ENCODE data around the gene REXO1. TPM values are rescaled to one million over a fixed set of nuclear protein-coding genes. Genes with fewer than 3 reads are reported as not detected.

Gene REXO1
- total and polyA plus RNA-seq, 2 of the 13 experiments (the other 11 are each of a cell fraction or from before 2014, with no cell fraction given), result 5.0 to 11.2 TPM

DNA sequence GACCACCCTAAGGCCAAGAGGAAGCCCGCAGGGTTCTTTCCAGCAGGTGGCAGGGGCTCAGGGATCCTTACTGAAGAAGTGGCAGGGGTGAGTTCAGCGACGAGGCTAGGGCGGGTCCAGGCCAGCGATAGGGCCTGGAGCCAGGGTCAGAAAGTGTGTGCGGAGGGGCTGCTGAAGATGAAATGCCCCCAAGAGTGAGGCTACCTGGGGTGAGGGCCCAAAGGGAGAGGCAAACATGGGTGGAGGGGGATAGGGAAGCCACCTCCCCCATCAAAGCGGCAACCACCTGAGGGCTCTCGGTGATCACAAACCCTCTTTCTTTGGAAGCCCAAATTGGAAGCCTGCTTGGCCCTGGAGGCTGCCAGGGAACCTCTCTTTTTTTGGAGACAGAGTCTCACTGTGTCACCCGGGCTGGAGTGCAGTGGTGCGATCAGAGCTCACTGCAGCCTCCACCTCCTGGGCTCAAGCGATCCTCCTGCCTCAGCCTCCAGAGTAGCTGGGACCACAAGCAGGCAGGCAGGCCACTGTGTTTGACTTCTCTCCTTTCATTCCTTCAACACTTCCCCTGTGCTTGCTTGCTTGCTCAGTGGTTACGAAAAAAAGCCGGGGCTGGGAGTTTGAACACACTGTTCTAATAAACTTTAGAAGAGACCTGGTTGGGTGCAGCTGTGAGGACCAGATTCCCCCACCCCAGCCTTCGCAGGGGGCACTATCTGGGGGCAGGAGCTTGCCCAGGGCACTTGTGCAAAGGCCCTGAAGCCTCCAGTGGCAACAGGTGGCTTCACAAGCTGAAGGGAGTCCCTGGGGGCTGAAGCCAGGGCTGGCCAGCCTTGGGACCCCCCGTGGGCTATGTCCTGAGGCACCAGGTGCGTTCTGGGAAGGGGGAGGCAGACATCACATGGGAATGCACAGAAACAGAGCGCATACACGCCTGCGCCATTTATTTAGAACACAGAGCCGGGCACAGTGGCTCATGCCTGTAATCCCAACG, 34.8 kb downstream of the REXO1 start (continued):
- TF ChIP-seq, protein P1, sequence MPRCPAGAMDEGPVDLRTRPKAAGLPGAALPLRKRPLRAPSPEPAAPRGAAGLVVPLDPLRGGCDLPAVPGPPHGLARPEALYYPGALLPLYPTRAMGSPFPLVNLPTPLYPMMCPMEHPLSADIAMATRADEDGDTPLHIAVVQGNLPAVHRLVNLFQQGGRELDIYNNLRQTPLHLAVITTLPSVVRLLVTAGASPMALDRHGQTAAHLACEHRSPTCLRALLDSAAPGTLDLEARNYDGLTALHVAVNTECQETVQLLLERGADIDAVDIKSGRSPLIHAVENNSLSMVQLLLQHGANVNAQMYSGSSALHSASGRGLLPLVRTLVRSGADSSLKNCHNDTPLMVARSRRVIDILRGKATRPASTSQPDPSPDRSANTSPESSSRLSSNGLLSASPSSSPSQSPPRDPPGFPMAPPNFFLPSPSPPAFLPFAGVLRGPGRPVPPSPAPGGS (CRISPR knock-in tag; IDR thresholded peaks at IDR 0.05), result peak; percentile 20; the same call in 1 of the 2 replicates
- TF ChIP-seq, protein P2, sequence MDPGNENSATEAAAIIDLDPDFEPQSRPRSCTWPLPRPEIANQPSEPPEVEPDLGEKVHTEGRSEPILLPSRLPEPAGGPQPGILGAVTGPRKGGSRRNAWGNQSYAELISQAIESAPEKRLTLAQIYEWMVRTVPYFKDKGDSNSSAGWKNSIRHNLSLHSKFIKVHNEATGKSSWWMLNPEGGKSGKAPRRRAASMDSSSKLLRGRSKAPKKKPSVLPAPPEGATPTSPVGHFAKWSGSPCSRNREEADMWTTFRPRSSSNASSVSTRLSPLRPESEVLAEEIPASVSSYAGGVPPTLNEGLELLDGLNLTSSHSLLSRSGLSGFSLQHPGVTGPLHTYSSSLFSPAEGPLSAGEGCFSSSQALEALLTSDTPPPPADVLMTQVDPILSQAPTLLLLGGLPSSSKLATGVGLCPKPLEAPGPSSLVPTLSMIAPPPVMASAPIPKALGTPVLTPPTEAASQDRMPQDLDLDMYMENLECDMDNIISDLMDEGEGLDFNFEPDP (CRISPR knock-in tag; conservative IDR thresholded peaks at IDR 0.05), result 0 out of 2 replicates have a peak, but pooled peaks have one; percentile 24
- TF ChIP-seq AGO2 (optimal IDR thresholded peaks at IDR 0.05; ENCODE audit: low read depth, low read length) (peak; percentile 46), NFIB (CRISPR knock-in tag; IDR thresholded peaks at IDR 0.05; ENCODE audit: borderline replicate concordance) (no peak), TAF15 (IDR thresholded peaks at IDR 0.05; ENCODE audit: low read depth, low read length, poor library complexity, severe bottlenecking) (no peak), ATF7-NPFF (CRISPR knock-in tag; IDR thresholded peaks at IDR 0.05; ENCODE audit: low read depth) (peak; percentile 3; the same call in 1 of the 2 replicates)
- TF ChIP-seq, protein P3, sequence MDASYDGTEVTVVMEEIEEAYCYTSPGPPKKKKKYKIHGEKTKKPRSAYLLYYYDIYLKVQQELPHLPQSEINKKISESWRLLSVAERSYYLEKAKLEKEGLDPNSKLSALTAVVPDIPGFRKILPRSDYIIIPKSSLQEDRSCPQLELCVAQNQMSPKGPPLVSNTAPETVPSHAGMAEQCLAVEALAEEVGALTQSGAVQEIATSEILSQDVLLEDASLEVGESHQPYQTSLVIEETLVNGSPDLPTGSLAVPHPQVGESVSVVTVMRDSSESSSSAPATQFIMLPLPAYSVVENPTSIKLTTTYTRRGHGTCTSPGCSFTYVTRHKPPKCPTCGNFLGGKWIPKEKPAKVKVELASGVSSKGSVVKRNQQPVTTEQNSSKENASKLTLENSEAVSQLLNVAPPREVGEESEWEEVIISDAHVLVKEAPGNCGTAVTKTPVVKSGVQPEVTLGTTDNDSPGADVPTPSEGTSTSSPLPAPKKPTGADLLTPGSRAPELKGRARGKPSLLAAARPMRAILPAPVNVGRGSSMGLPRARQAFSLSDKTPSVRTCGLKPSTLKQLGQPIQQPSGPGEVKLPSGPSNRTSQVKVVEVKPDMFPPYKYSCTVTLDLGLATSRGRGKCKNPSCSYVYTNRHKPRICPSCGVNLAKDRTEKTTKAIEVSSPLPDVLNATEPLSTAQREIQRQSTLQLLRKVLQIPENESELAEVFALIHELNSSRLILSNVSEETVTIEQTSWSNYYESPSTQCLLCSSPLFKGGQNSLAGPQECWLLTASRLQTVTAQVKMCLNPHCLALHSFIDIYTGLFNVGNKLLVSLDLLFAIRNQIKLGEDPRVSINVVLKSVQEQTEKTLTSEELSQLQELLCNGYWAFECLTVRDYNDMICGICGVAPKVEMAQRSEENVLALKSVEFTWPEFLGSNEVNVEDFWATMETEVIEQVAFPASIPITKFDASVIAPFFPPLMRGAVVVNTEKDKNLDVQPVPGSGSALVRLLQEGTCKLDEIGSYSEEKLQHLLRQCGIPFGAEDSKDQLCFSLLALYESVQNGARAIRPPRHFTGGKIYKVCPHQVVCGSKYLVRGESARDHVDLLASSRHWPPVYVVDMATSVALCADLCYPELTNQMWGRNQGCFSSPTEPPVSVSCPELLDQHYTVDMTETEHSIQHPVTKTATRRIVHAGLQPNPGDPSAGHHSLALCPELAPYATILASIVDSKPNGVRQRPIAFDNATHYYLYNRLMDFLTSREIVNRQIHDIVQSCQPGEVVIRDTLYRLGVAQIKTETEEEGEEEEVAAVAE (CRISPR knock-in tag; IDR thresholded peaks at IDR 0.05; ENCODE audit: borderline replicate concordance), result no peak

Data from HepG2 (cell line).